SK-N-SH treated with all-trans-retinoic acid at 6 μM for 48 hours (cell line): ENCODE measurements around the gene UBR2.

Source experiments
- OSR1 ChIP-seq: fragments of 250-450 bp; sonication (Bioruptor Pico); IDR thresholded peaks from 2 replicates; pipeline ENCODE4 v1.8.0; 2022; ENCODE audit warnings: moderate library complexity, mild to moderate bottlenecking, inconsistent platforms
- ZFP3 ChIP-seq: fragments of 250-450 bp; sonication (Bioruptor Pico); IDR thresholded peaks from 2 replicates; pipeline ENCODE4 v1.5.0; 2020; ENCODE audit warnings: mild to moderate bottlenecking, moderate library complexity
- ZFP30 ChIP-seq: fragments of 450-650 bp; formaldehyde crosslinking; IDR thresholded peaks from 2 replicates; pipeline ENCODE4 v1.5.0; 2022; ENCODE audit warnings: mild to moderate bottlenecking, moderate library complexity

- no peak for TF ChIP-seq ZFP3 (CRISPR knock-in tag)
- no peak for TF ChIP-seq OSR1 (CRISPR knock-in tag)
- no peak for TF ChIP-seq ZFP30
Measured at GRCh38 chr6:42726026-42726425, 162.2 kb downstream of the UBR2 start.
